Endothelial cell (in vitro differentiated cells): Measurements from ENCODE around the gene LBX2. TPM values are rescaled to one million over a fixed set of nuclear protein-coding genes. Genes with fewer than 3 reads are reported as not detected.
A peak's percentile ranks its signal among the peaks of the same experiment; 100 is the strongest.

Source experiments
- DNase-seq: peaks from one replicate; pipeline ENCODE4 v3.0.0; 2021; ENCODE audit warnings: low spot score
- H3K27ac Mint-ChIP-seq: one replicate; pipeline ENCODE4 v1.8.0; 2021; ENCODE audit warnings: mixed read lengths, inconsistent platforms; ENCODE audit not compliant: unreplicated experiment
- H3K27me3 Mint-ChIP-seq: one replicate; pipeline ENCODE4 v1.8.0; 2021; ENCODE audit warnings: mild to moderate bottlenecking, moderate library complexity, mixed read lengths, inconsistent platforms; ENCODE audit not compliant: unreplicated experiment
- H3K36me3 Mint-ChIP-seq: one replicate; pipeline ENCODE4 v1.8.0; 2021; ENCODE audit warnings: mild to moderate bottlenecking, low read depth, mixed read lengths, inconsistent platforms; ENCODE audit not compliant: unreplicated experiment
- H3K4me1 Mint-ChIP-seq: one replicate; pipeline ENCODE4 v1.8.0; 2021; ENCODE audit warnings: mild to moderate bottlenecking, mixed read lengths, inconsistent platforms; ENCODE audit not compliant: unreplicated experiment
- H3K4me3 Mint-ChIP-seq: one replicate; pipeline ENCODE4 v1.8.0; 2021; ENCODE audit warnings: mild to moderate bottlenecking, mixed read lengths, inconsistent platforms; ENCODE audit not compliant: unreplicated experiment
- H3K9me3 Mint-ChIP-seq: one replicate; pipeline ENCODE4 v1.8.0; 2021; ENCODE audit warnings: mixed read lengths, inconsistent platforms; ENCODE audit not compliant: unreplicated experiment
- total RNA-seq: library from RNA; stranded (reverse); fragmentation: NEBNext Ultra II Directional; extraction: Animal tissue kit (Norgen Biotek cat#: 25700); gene quantifications from one replicate; pipeline ENCODE4 v1.2.1, GENCODE V29; 2021; ENCODE audit not compliant: unreplicated experiment
- TF ChIP-seq, protein P1 (sequence below): fragments of 200-600 bp; sonication (generic); IDR thresholded peaks from one replicate; pipeline ENCODE4 v1.5.0; 2021; ENCODE audit warnings: antibody characterized with exemption; ENCODE audit not compliant: unreplicated experiment

Gene LBX2
- total RNA-seq, 1 donor from 2014 or later: not detected

DNA sequence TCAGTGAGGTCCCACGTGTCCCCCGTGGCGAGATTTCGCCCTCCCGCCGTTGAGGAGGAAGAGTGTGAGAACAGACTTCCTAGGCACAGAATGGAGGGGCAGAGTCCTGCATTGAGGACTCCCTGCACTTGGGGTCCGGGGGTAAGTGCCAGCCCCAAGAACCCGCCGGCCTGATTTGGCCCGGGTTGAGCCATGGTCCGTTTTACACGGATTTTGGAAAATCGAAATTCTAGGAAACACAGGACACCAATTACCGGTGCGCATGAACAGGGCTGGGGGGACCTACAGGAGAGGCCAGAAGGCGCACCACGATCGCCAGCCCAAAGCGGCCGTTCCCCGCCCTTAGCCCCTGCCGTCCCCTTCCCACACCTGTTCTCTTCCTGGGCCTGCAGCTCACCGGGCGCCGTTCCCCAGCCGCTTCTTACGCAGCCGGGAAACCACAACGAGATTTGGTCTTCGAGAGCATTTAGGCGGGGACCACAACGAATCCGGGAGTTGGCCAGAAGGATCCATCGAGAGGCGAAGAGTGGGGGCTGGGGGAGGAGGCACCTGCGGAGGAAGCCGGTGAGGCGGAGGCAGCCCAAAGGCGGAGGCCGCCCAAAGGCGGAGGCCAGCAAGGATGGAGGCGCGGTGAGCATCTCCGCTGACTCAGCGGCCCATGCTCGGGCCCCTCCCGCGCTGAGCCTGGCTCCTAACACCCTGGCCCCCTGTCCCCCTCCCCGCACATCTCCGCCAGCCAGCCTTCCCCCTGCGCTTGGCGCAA is 14.4 kb upstream of the LBX2 start:
- Mint-ChIP-seq H3K27me3 (peaks cover 37% of the 10 kb centered on the region), H3K36me3 (peaks cover 14% of the 10 kb centered on the region), H3K27ac (no peak overlapping the region), H3K4me3 (no peak overlapping the region), H3K9me3 (peaks cover 5% of the 10 kb centered on the region), H3K4me1 (peaks cover 25% of the 10 kb centered on the region)
- TF ChIP-seq, protein P1, sequence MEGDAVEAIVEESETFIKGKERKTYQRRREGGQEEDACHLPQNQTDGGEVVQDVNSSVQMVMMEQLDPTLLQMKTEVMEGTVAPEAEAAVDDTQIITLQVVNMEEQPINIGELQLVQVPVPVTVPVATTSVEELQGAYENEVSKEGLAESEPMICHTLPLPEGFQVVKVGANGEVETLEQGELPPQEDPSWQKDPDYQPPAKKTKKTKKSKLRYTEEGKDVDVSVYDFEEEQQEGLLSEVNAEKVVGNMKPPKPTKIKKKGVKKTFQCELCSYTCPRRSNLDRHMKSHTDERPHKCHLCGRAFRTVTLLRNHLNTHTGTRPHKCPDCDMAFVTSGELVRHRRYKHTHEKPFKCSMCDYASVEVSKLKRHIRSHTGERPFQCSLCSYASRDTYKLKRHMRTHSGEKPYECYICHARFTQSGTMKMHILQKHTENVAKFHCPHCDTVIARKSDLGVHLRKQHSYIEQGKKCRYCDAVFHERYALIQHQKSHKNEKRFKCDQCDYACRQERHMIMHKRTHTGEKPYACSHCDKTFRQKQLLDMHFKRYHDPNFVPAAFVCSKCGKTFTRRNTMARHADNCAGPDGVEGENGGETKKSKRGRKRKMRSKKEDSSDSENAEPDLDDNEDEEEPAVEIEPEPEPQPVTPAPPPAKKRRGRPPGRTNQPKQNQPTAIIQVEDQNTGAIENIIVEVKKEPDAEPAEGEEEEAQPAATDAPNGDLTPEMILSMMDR: no peak
- DNase-seq: no peak

DNA sequence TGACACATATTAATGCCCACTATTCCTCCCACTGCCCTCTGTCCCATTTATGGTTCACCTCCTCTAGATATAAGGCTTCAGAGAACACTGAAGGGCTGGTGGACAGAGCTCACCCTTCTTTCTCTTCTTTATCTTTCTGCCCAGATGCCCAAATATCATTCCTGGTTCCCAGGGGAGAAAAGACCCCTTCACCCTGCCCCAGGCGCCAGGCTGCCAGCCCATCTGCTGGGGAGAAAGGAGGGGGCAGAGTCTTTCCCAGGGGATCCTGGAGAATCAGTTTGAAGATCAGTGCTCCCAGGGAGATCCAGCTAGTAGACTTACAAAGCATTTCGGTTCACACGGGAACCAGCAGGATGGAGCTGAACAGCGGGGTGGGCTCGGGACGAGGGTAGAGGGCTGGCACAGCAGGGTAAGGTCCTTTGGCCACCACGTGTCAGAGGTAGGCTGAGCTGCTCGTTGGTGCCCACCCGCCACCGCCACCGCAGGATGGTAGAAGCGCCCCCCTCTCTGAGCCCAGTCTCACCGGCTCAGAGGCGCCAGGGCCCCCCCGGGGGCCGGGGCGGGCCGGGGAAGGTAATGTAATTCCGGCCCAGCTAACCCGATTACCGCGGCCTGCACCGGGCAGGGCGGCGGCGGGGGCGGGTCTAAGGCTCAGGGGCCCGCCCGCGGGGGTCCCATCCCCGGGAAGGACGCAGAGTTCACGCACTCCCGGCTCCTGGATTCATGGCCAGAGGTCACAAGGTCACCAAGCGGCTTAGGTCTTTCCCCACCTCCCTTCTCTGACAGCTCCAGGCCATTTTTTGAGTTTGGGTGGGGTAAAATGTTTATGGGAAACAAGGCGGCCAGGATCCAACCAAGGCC is 13.6 kb upstream of the LBX2 start:
- Mint-ChIP-seq H3K36me3 (peaks cover 11% of the 10 kb centered on the region), H3K9me3 (peaks cover 5% of the 10 kb centered on the region), H3K4me3 (peak overlapping the region; percentile 65), H3K27me3 (peaks cover 34% of the 10 kb centered on the region), H3K27ac (no peak overlapping the region), H3K4me1 (peaks cover 31% of the 10 kb centered on the region)
- DNase-seq: no peak
- TF ChIP-seq, protein P1: no peak

DNA sequence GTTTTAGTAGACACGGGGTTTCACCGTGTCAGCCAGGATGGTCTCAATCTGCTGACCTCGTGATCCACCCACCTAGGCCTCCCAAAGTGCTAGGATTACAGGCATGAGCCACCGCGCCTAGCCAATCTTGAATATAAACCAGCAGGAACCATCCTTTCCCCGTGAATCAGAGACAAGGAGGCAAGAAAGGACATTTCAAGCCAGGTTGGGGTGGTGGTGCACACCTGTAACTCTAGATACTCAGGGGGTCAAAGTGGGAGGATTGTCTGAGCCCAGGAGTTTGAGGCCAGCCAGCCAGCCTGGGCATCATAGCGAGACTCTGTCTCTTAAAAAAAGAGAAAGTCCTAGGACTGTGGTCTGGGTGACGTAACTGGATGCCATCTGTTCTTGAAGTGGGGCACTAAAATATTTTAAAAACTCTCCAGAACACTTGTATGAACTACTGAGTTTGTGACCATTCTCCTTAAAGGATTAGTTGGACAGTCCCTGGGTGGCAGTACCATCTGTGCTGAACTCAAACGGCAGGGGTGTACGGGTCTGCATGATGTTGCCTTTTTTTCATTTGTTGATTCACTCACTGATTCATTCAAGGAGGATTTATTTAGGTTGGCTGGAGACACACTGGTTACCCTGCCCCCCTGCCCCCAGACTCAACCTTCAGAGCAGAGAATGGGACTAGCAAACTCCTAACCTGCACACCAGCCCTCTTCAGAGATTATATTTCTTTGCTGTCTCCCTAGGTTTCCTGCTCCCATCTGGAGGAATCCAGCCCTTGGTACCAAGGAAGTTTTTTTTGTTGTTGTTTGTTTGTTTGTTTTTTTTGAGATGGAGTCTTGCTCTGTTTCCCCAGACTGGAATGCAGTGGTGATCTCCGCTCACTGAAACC is 11.9 kb upstream of the LBX2 start:
- H3K4me1 Mint-ChIP-seq: peaks cover 33% of the 10 kb centered on the region
- H3K9me3 Mint-ChIP-seq: no peaks in the 10 kb centered on the region
- H3K27ac Mint-ChIP-seq: peak overlapping the region; percentile 43
- peaks cover 31% of the 10 kb centered on the region for H3K27me3 Mint-ChIP-seq
- DNase-seq: no peak
- peaks cover 8% of the 10 kb centered on the region for H3K36me3 Mint-ChIP-seq
- H3K4me3 Mint-ChIP-seq: no peak overlapping the region
- TF ChIP-seq, protein P1: no peak

DNA sequence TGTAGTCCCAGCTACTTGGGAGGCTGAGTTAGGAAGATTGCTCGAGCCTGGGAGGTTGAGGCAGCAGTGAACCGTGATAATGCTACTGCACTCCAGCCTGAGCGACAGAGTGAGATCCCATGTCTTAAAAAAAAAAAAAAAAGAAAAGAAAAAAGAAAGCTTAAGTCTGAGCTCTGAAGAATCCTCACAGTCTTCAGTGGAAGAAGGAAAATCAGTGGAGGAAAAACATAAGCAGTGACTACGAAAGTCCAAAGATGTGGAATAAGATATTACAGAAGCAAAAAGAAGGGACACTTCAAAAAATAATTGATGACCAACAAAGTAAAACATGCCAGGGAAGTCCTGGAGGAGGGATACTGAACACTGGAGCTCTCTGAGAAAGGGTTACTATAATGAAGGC is 10.9 kb upstream of the LBX2 start:
- H3K27ac Mint-ChIP-seq: no peak overlapping the region
- TF ChIP-seq, protein P1: no peak
- DNase-seq: no peak
- H3K9me3 Mint-ChIP-seq: no peaks in the 10 kb centered on the region
- H3K36me3 Mint-ChIP-seq: peaks cover 9% of the 10 kb centered on the region
- peaks cover 30% of the 10 kb centered on the region for H3K27me3 Mint-ChIP-seq
- peaks cover 32% of the 10 kb centered on the region for H3K4me1 Mint-ChIP-seq
- H3K4me3 Mint-ChIP-seq: peak overlapping the region; percentile 9
